K562 (cell line): Measurements from ENCODE around the gene OR52B6. TPM values are rescaled to one million over a fixed set of nuclear protein-coding genes. Genes with fewer than 3 reads are reported as not detected.

ENCODE experiments used
- ATAC-seq: fragments of 200-7000 bp; cut with Tn5 transposase; 3 replicates; pipeline ENCODE4 v1.9.1; 2020; ENCODE audit warnings: moderate library complexity
- BruUV-seq: library from RNA; stranded (reverse); fragments of 400-500 nt; replicated peaks from 2 replicates; lab custom pipeline; 2021; lab: Mats Ljungman, UMichigan
- CTCF ChIA-PET: fragments of 300-600 bp; formaldehyde crosslinking; extraction: SDS; loops from one replicate; lab custom pipeline; 2021; ENCODE audit warnings: low intra/inter-chr PET ratio; lab: Yijun Ruan, JAX
- POLR2A ChIA-PET: fragments of 300-600, 350-650 bp; sonication (Branson Sonifier 250); formaldehyde crosslinking; extraction: SDS; loops from one replicate; lab custom pipeline; 2021; ENCODE audit warnings: antibody characterized with exemption, inconsistent platforms; lab: Yijun Ruan, JAX
- DNase-seq, 4 experiments: peaks; one replicate each; pipeline versions ENCODE4 v3.0.0 to v3.0.0-alpha.2; 2011 to 2018; ENCODE audit warnings: low spot score in 3 of 4, mixed read lengths in 3 of 4; ENCODE audit errors: extremely low read depth in 1 of 4
- FAIRE-seq: peaks from 2 replicates; lab custom pipeline; 2011; peaks lifted over from hg19 to GRCh38; lab: Jason Lieb, UNC
- H2AFZ ChIP-seq: 2 replicates; pipeline ENCODE4 v1.6.0; 2011; ENCODE audit warnings: low read depth, low read length, control low read depth, inconsistent platforms
- H3K27ac ChIP-seq: fragments of 200-600 bp; 3 replicates; pipeline ENCODE4 v1.8.0; 2011; ENCODE audit warnings: low read depth, mild to moderate bottlenecking, control low read depth, inconsistent platforms, low read length, moderate library complexity, mixed read lengths; ENCODE audit errors: extremely low read depth
- H3K27me3 ChIP-seq, 2 experiments: fragments of 300-600 bp in 1 of 2; 2 replicates in 1 of 2; 3 replicates in 1 of 2; pipeline versions ENCODE4 v1.6.0 to v1.8.0; 2011; ENCODE audit warnings: inconsistent platforms in 2 of 2, low read length in 2 of 2, mild to moderate bottlenecking in 1 of 2, mixed read lengths in 1 of 2, moderate library complexity in 1 of 2; ENCODE audit not compliant: control insufficient read depth in 2 of 2, insufficient read depth in 2 of 2
- H3K36me3 ChIP-seq: fragments of 300-600 bp; 3 replicates; pipeline ENCODE4 v1.8.0; 2011; ENCODE audit warnings: mild to moderate bottlenecking, low read length, inconsistent platforms; ENCODE audit not compliant: control insufficient read depth, insufficient read depth
- H3K4me1 ChIP-seq, 2 experiments: fragments of 200-600 bp in 1 of 2; replicated peaks in 1 of 2; 2 replicates in 1 of 2; 3 replicates in 1 of 2; pipeline versions ENCODE4 v1.5.1 to v1.8.0; 2011; ENCODE audit warnings: inconsistent platforms in 2 of 2, low read length in 2 of 2, mild to moderate bottlenecking in 1 of 2, mixed read lengths in 1 of 2, moderate library complexity in 1 of 2; ENCODE audit not compliant: control insufficient read depth in 2 of 2, insufficient read depth in 2 of 2
- H3K4me2 ChIP-seq: 2 replicates; pipeline ENCODE4 v1.6.1; 2011; ENCODE audit warnings: low read length, control low read depth, inconsistent platforms, mixed read lengths; ENCODE audit not compliant: insufficient read depth
- H3K4me3 ChIP-seq: fragments of 200-600 bp; sonication (generic), shearing (Covaris generic); 2 replicates; pipeline ENCODE4 v1.5.1; 2016; ENCODE audit warnings: control low read depth, inconsistent platforms
- H3K79me2 ChIP-seq: fragments of 200-600 bp; 3 replicates; pipeline ENCODE4 v1.8.0; 2011; ENCODE audit warnings: low read length, inconsistent platforms; ENCODE audit not compliant: control insufficient read depth, insufficient read depth
- H3K9ac ChIP-seq, 2 experiments: 2 replicates each; pipeline versions ENCODE4 v1.6.0 to v1.6.1; 2011; ENCODE audit warnings: low read depth in 2 of 2, low read length in 2 of 2, control low read depth in 1 of 2, inconsistent platforms in 1 of 2, mild to moderate bottlenecking in 1 of 2, mixed read lengths in 1 of 2; ENCODE audit not compliant: insufficient read depth in 1 of 2
- H3K9me1 ChIP-seq: one replicate; pipeline ENCODE4 v1.6.0; 2011; ENCODE audit warnings: inconsistent platforms, mild to moderate bottlenecking, low read length, moderate library complexity; ENCODE audit not compliant: control insufficient read depth, insufficient read depth
- H3K9me3 ChIP-seq: replicated peaks from 2 replicates; pipeline ENCODE4 v1.5.1; 2011; ENCODE audit warnings: low read depth, low read length, inconsistent platforms; ENCODE audit not compliant: control insufficient read depth, insufficient read depth
- H4K20me1 ChIP-seq: replicated peaks from 2 replicates; pipeline ENCODE4 v1.6.1; 2011; ENCODE audit warnings: low read length, inconsistent platforms, mixed read lengths; ENCODE audit not compliant: control insufficient read depth, insufficient read depth
- CTCF ChIP-seq, 3 experiments: IDR thresholded peaks in 2 of 3; conservative IDR thresholded peaks in 1 of 3; 2 replicates each; pipeline ENCODE4 v1.5.1; 2011 to 2012; ENCODE audit warnings: low read length in 3 of 3, mild to moderate bottlenecking in 3 of 3, control low read depth in 2 of 3, improper control_type of control experiment in 1 of 3, inconsistent platforms in 1 of 3, low read depth in 1 of 3, mixed read lengths in 1 of 3, moderate library complexity in 1 of 3; ENCODE audit not compliant: insufficient read depth in 2 of 3
- GABPB1 ChIP-seq: sonication (generic); formaldehyde crosslinking; IDR thresholded peaks from 2 replicates; pipeline ENCODE4 v1.8.0; 2022; ENCODE audit warnings: mild to moderate bottlenecking, missing genetic modification reagents
- KAT8 ChIP-seq: fragments of 450-650 bp; IDR thresholded peaks from 2 replicates; pipeline ENCODE4 v1.6.1; 2016; ENCODE audit warnings: low read depth, mild to moderate bottlenecking
- MTA3 ChIP-seq: fragments of 450-650 bp; formaldehyde crosslinking; IDR thresholded peaks from 2 replicates; pipeline ENCODE4 v1.6.1; 2017; ENCODE audit warnings: mild to moderate bottlenecking, borderline replicate concordance
- NFIC ChIP-seq: fragments of 450-650 bp; IDR thresholded peaks from 2 replicates; pipeline ENCODE4 v1.6.1; 2017; ENCODE audit warnings: mild to moderate bottlenecking, inconsistent platforms
- RAD21 ChIP-seq, 2 experiments: fragments of 250-450 bp in 1 of 2; fragments of 450-650 bp in 1 of 2; sonication (Bioruptor Pico) in 1 of 2; formaldehyde crosslinking in 1 of 2; IDR thresholded peaks in 1 of 2; conservative IDR thresholded peaks in 1 of 2; 2 replicates each; pipeline versions ENCODE4 v1.4.0 to v1.8.0; 2020 to 2022; ENCODE audit warnings: mild to moderate bottlenecking in 2 of 2, moderate library complexity in 1 of 2
- XRCC3 ChIP-seq: fragments of 450-650 bp; IDR thresholded peaks from 2 replicates; pipeline ENCODE4 v1.6.1; 2017; ENCODE audit warnings: mild to moderate bottlenecking, moderate library complexity
- ZBTB7A ChIP-seq: IDR thresholded peaks from 2 replicates; pipeline ENCODE4 v1.6.1; 2011; ENCODE audit warnings: low read depth, mild to moderate bottlenecking, low read length, moderate library complexity, borderline replicate concordance; ENCODE audit not compliant: control insufficient read depth
- ZNF311 ChIP-seq: fragments of 250-450 bp; sonication (Bioruptor Pico); IDR thresholded peaks from 2 replicates; pipeline ENCODE4 v1.4.0; 2020; ENCODE audit warnings: mild to moderate bottlenecking, moderate library complexity
- WGBS: fragments of 100-300 bp; shearing (Covaris generic); methylation state at CpG from one replicate; pipeline ENCODE4 v1.1.6; 2016; ENCODE audit warnings: low coverage, mixed read lengths; ENCODE audit not compliant: insufficient coverage; ENCODE audit errors: missing lambda C conversion rate; 5-methylcytosine and 5-hydroxymethylcytosine counted together
- in situ Hi-C: fragments of 300-500 bp; cut with MboI; formaldehyde crosslinking; loops from 4 replicates; pipeline ENCODE4 v1.15.0; 2018; ENCODE audit warnings: inconsistent platforms, mixed read lengths
- intact Hi-C: fragments of 100-400 bp; cut with micrococcal nuclease; formaldehyde crosslinking; loops from 2 replicates; pipeline ENCODE4 v1.14.2; 2022
- polyA plus RNA-seq, 8 experiments: library from polyadenylated mRNA; depleted of rRNA in 4 of 8; stranded (reverse) in 5 of 8; unstranded in 3 of 8; fragments of >200 nt; fragmentation: Nextera tagmentation in 2 of 8; fragmentation: Illumina TruSeq in 1 of 8; extraction: Ambion mirVana in 2 of 8; extraction: Trizol in 1 of 8; gene quantifications; 2 replicates each; pipeline versions ENCODE4 v1.2.1 to v1.2.3, GENCODE V29; 2011 to 2014; ENCODE audit warnings: inconsistent platforms in 1 of 8, missing spikeins in 1 of 8
- total RNA-seq, 7 experiments: library from RNA; depleted of rRNA in 6 of 7; stranded (reverse); fragments of >200 nt in 6 of 7; fragmentation: Illumina TruSeq in 2 of 7; extraction: Trizol in 2 of 7; gene quantifications; 2 replicates each; pipeline versions ENCODE4 v1.2.1 to v1.2.3, GENCODE V29; 2011 to 2021; ENCODE audit warnings: low replicate concordance in 1 of 7
- TF ChIP-seq, protein P1 (sequence below): fragments of 450-650 bp; IDR thresholded peaks from 2 replicates; pipeline ENCODE4 v1.6.1; 2016; ENCODE audit warnings: borderline replicate concordance
- TF ChIP-seq, protein P2 (sequence below): conservative IDR thresholded peaks from 2 replicates; pipeline ENCODE4 v1.6.1; 2011; ENCODE audit warnings: low read depth, mild to moderate bottlenecking, low read length; ENCODE audit not compliant: control insufficient read depth

The OR52B6 gene
- total and polyA plus RNA-seq, 9 of the 15 experiments (the other 6 are each of a cell fraction or from before 2014, with no cell fraction given) = not detected

DNA sequence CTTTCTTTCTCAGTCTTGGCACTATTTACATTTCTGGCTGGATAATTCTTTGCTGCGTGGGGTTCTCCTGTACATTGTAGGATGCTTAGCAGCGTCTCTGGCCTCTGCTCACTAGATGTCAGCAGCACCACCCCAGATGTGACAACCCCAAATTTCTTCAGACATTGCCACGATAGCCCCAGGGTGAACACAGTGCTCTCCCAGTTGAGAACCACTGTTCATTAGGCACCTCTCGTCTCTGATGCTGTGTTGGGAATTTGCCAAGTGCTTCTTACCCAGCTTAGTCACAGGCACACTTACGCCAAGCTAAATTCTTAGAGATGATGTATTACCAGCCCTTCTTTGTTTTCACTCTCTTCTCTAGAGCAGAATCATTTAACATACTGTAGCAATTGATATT is 25.2 kb downstream of the OR52B6 start:
- POLR2A ChIA-PET = interaction anchor here (0.9 kb wide), 1 partner anchor 10 kb away, joined by 5 read pairs; no protein-coding TSS in a partner anchor
- Histone ChIP-seq H3K27ac (no peak overlapping the region), H3K36me3 (peaks cover 5% of the 10 kb centered on the region; the same call in 2 of the 3 replicates), H4K20me1 (no peaks in the 10 kb centered on the region), H2AFZ (no peak overlapping the region), H3K4me3 (no peak overlapping the region), H3K4me1 (peaks cover 0 to under 1% of the 10 kb centered on the region in 2 experiments; a peak in 1 of 5 replicates), H3K9ac (no peak overlapping the region), H3K27me3 (no peaks in the 10 kb centered on the region), H3K79me2 (no peaks in the 10 kb centered on the region), H3K9me1 (no peaks in the 10 kb centered on the region), H3K4me2 (no peak overlapping the region), H3K9me3 (no peaks in the 10 kb centered on the region)
- TF ChIP-seq NFIC (peak; percentile 23; the same call in 1 of the 2 replicates), XRCC3 (no peak), MTA3 (no peak), KAT8 (no peak), CTCF (IDR thresholded peaks at IDR 0.05 in 2 of 3, conservative IDR thresholded peaks at IDR 0.05 in 1 of 3; ENCODE audit: insufficient read depth in 2 of 3, low read depth in 1 of 3, low read length in 3 of 3) (peak in 2 of 3 experiments; percentile 5 to 28; a peak in 2 of 6 replicates), ZNF311 (CRISPR knock-in tag) (no peak), GABPB1 (CRISPR knock-in tag) (no peak), ZBTB7A (no peak), RAD21 (CRISPR knock-in tag; conservative IDR thresholded peaks at IDR 0.05 in 1 of 2, IDR thresholded peaks at IDR 0.05 in 1 of 2) (0 out of 4 replicates have a peak, but pooled peaks of 1 of the 2 experiments have one; percentile 17)
- TF ChIP-seq, protein P1, sequence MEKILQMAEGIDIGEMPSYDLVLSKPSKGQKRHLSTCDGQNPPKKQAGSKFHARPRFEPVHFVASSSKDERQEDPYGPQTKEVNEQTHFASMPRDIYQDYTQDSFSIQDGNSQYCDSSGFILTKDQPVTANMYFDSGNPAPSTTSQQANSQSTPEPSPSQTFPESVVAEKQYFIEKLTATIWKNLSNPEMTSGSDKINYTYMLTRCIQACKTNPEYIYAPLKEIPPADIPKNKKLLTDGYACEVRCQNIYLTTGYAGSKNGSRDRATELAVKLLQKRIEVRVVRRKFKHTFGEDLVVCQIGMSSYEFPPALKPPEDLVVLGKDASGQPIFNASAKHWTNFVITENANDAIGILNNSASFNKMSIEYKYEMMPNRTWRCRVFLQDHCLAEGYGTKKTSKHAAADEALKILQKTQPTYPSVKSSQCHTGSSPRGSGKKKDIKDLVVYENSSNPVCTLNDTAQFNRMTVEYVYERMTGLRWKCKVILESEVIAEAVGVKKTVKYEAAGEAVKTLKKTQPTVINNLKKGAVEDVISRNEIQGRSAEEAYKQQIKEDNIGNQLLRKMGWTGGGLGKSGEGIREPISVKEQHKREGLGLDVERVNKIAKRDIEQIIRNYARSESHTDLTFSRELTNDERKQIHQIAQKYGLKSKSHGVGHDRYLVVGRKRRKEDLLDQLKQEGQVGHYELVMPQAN = no peak
- TF ChIP-seq, protein P2, sequence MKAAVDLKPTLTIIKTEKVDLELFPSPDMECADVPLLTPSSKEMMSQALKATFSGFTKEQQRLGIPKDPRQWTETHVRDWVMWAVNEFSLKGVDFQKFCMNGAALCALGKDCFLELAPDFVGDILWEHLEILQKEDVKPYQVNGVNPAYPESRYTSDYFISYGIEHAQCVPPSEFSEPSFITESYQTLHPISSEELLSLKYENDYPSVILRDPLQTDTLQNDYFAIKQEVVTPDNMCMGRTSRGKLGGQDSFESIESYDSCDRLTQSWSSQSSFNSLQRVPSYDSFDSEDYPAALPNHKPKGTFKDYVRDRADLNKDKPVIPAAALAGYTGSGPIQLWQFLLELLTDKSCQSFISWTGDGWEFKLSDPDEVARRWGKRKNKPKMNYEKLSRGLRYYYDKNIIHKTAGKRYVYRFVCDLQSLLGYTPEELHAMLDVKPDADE = no peak
- no peak for DNase-seq
- BruUV-seq = no TSS peak
- intact Hi-C loops (loop anchor here (5.0 kb wide), 1 partner anchor 106 kb away; no protein-coding TSS in a partner anchor), in situ Hi-C loops (loop anchor here (10.0 kb wide), 1 partner anchor 279 kb away; the partner anchor contains the start of gene OR52E4)
- no peak for FAIRE-seq
- 51% methylated on average over 5 of the region's 5 CpGs for WGBS
- CTCF ChIA-PET = no interaction called here
- ATAC-seq = no peak; the same call in 1 of the 3 replicates
